ENCODE data around the gene NBPF3. TPM values are rescaled to one million over a fixed set of nuclear protein-coding genes. Genes with fewer than 3 reads are reported as not detected.

Gene NBPF3
- total RNA-seq, 1 experiment from 2014 or later = 15.8 TPM

DNA sequence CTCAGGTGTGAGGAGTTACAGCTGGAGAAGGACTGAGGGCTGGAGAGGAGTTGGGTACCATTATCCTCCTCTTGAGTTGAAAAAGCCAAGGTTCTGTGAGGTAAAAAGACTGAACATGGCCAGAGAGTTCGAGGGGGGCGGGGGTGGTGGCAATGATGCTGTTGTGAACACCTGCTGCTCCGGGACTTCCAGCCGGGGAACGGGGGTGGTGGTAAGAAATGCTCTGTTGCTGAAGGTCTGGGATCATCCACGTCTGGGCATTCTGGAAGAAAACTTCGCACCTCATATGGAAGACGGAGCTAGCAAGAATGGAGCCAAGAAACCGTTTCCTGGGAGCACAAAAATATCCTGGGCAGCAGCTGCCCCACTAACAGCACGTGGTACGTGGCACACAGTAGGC, 49.2 kb downstream of the NBPF3 start:
- H3K23me2 ChIP-seq (ENCODE audit: insufficient read length, low read depth, low read length, poor library complexity, severe bottlenecking) = no peaks in the 10 kb centered on the region
- TF ChIP-seq, protein P1, sequence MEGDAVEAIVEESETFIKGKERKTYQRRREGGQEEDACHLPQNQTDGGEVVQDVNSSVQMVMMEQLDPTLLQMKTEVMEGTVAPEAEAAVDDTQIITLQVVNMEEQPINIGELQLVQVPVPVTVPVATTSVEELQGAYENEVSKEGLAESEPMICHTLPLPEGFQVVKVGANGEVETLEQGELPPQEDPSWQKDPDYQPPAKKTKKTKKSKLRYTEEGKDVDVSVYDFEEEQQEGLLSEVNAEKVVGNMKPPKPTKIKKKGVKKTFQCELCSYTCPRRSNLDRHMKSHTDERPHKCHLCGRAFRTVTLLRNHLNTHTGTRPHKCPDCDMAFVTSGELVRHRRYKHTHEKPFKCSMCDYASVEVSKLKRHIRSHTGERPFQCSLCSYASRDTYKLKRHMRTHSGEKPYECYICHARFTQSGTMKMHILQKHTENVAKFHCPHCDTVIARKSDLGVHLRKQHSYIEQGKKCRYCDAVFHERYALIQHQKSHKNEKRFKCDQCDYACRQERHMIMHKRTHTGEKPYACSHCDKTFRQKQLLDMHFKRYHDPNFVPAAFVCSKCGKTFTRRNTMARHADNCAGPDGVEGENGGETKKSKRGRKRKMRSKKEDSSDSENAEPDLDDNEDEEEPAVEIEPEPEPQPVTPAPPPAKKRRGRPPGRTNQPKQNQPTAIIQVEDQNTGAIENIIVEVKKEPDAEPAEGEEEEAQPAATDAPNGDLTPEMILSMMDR (conservative IDR thresholded peaks at IDR 0.05) = no peak
- no peak overlapping the region for H2BK15ac ChIP-seq (ENCODE audit: low read depth, low read length)
- no peak overlapping the region for H2AFZ ChIP-seq (ENCODE audit: low read length)
- H2BK120ac ChIP-seq (ENCODE audit: low read depth, low read length, poor library complexity, severe bottlenecking) = no peak overlapping the region
- H3K27me3 Mint-ChIP-seq (ENCODE audit: low read depth) = peaks cover 6% of the 10 kb centered on the region
- H3K4me2 ChIP-seq (ENCODE audit: insufficient read depth, insufficient read length, low read length) = no peak overlapping the region
- no peak overlapping the region for H3K23ac ChIP-seq (ENCODE audit: insufficient read length, low read depth, low read length)
- H4K8ac ChIP-seq (replicated peaks; ENCODE audit: insufficient read length, low read depth, low read length) = no peak overlapping the region
- no peak overlapping the region; a peak in 1 of 7 replicates for H3K27ac Mint-ChIP-seq
- no peaks in the 10 kb centered on the region for H3K4me1 ChIP-seq (ENCODE audit: insufficient read depth, low read length)
- H4K91ac ChIP-seq (ENCODE audit: insufficient read length, low read depth, low read length) = no peak overlapping the region
- H3K27me3 ChIP-seq (ENCODE audit: insufficient read depth, low read length) = no peaks in the 10 kb centered on the region
- H3K9me3 Mint-ChIP-seq = peaks cover 8 to 22% of the 10 kb centered on the region in 2 experiments
- H3K18ac ChIP-seq (ENCODE audit: insufficient read length, low read depth, low read length) = no peak overlapping the region
- no CpG with 5 or more reads among the region's 11 CpGs for whole genome bisulfite sequencing (ENCODE audit: extremely low coverage, insufficient read length, low lambda C conversion rate)
- no peaks in the 10 kb centered on the region for H3K79me1 ChIP-seq (ENCODE audit: insufficient read depth, low read depth, low read length, poor library complexity, severe bottlenecking)
- peaks cover 0 to 14% (median 9%) of the 10 kb centered on the region in 3 experiments; a peak in 6 of 7 replicates for H3K36me3 Mint-ChIP-seq (ENCODE audit: insufficient read depth in 1 of 3, low read depth in 3 of 3)
- no peaks in the 10 kb centered on the region for H3K79me2 ChIP-seq (ENCODE audit: insufficient read depth, low read length)
- H4K20me1 ChIP-seq (ENCODE audit: control insufficient read depth, insufficient read depth, insufficient read length) = no peaks in the 10 kb centered on the region
- H3K4ac ChIP-seq (ENCODE audit: low read depth, low read length) = no peak overlapping the region
- no peak overlapping the region; the same call in 1 of the 2 replicates for H3K14ac ChIP-seq (ENCODE audit: insufficient read depth, low read length)
- H3K27ac ChIP-seq (ENCODE audit: insufficient read length, low read depth, low read length) = no peak overlapping the region
- DNase-seq = no peak
- no peak overlapping the region for H3K9ac ChIP-seq (ENCODE audit: extremely low read depth, insufficient read length, low read length)
- no peak overlapping the region for H2BK12ac ChIP-seq (ENCODE audit: insufficient read length, low read depth, low read length)
- H3K4me1 Mint-ChIP-seq = peaks cover 7 to 21% of the 10 kb centered on the region in 2 experiments
- H2AK5ac ChIP-seq (ENCODE audit: insufficient read length, low read length) = no peak overlapping the region
- no peak overlapping the region for H3K4me3 Mint-ChIP-seq
- no peaks in the 10 kb centered on the region for H3K9me3 ChIP-seq (ENCODE audit: control insufficient read depth, low read depth, low read length)
- H2BK5ac ChIP-seq (ENCODE audit: insufficient read length, low read length) = no peak overlapping the region
- no peak overlapping the region for H3T11ph ChIP-seq (ENCODE audit: low read length)
- H4K5ac ChIP-seq (ENCODE audit: insufficient read length, low read depth, low read length) = no peak overlapping the region
- H2BK20ac ChIP-seq (ENCODE audit: low read depth, low read length, poor library complexity, severe bottlenecking) = no peak overlapping the region
- no peak overlapping the region for H3K56ac ChIP-seq (ENCODE audit: insufficient read length, low read depth, low read length)

Data from H9 (cell line).